ENCODE data around the gene PCNX3. TPM values are rescaled to one million over a fixed set of nuclear protein-coding genes. Genes with fewer than 3 reads are reported as not detected.

PCNX3 gene
- total RNA-seq, 3 donors from 2014 or later, result 42.5 to 53.4 (median 47.5) TPM

DNA sequence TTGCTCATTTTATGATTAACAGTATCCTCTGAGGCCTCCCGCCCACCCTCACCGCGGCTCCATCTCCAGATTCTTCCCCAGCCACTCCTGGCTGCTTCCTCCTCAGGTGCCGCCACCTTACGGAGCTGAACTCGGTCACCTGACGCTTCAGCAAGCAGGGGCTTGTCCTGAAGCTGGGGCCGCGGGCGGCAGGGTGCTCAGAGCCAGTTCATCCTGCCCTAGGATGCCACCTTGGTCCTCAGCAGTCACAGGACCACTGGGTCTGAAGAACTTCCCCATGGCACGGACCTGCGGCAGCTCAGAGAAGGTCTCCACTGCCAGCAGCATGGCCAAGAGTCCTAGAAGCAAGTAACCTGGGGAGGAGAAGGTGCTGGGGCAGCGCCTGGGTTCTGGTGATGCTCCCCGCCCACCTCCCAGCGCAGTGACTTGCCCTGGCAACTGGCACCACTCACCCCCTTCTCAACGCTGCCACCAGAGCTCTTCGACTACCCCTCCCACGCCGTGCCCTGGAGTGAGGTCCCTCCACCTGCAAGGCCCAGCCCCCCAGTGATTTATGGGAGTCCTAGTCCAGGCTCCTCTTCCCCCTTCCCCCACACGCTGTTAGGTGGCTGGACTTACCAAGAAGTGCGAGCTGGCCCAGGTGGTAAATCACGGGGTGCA is 22.6 kb upstream of the PCNX3 start:
- ATAC-seq, result no peak
- no peak overlapping the region for H3K4me3 ChIP-seq
- H3K9me3 ChIP-seq, result no peaks in the 10 kb centered on the region
- DNase-seq, result peak in 1 of 3 donors; percentile 43
- peaks cover 26% of the 10 kb centered on the region for H3K4me1 ChIP-seq (ENCODE audit: low read depth)
- TF ChIP-seq, protein P1, sequence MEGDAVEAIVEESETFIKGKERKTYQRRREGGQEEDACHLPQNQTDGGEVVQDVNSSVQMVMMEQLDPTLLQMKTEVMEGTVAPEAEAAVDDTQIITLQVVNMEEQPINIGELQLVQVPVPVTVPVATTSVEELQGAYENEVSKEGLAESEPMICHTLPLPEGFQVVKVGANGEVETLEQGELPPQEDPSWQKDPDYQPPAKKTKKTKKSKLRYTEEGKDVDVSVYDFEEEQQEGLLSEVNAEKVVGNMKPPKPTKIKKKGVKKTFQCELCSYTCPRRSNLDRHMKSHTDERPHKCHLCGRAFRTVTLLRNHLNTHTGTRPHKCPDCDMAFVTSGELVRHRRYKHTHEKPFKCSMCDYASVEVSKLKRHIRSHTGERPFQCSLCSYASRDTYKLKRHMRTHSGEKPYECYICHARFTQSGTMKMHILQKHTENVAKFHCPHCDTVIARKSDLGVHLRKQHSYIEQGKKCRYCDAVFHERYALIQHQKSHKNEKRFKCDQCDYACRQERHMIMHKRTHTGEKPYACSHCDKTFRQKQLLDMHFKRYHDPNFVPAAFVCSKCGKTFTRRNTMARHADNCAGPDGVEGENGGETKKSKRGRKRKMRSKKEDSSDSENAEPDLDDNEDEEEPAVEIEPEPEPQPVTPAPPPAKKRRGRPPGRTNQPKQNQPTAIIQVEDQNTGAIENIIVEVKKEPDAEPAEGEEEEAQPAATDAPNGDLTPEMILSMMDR (IDR thresholded peaks at IDR 0.05), result no peak
- peaks cover 5% of the 10 kb centered on the region for H3K36me3 ChIP-seq (ENCODE audit: low read depth)
- intact Hi-C loops (cut with DNase I, micrococcal nuclease), result loop anchor here in 1 of 2 donors (10.0 kb wide), 1 partner anchor 58 kb away; no protein-coding TSS in a partner anchor

DNA sequence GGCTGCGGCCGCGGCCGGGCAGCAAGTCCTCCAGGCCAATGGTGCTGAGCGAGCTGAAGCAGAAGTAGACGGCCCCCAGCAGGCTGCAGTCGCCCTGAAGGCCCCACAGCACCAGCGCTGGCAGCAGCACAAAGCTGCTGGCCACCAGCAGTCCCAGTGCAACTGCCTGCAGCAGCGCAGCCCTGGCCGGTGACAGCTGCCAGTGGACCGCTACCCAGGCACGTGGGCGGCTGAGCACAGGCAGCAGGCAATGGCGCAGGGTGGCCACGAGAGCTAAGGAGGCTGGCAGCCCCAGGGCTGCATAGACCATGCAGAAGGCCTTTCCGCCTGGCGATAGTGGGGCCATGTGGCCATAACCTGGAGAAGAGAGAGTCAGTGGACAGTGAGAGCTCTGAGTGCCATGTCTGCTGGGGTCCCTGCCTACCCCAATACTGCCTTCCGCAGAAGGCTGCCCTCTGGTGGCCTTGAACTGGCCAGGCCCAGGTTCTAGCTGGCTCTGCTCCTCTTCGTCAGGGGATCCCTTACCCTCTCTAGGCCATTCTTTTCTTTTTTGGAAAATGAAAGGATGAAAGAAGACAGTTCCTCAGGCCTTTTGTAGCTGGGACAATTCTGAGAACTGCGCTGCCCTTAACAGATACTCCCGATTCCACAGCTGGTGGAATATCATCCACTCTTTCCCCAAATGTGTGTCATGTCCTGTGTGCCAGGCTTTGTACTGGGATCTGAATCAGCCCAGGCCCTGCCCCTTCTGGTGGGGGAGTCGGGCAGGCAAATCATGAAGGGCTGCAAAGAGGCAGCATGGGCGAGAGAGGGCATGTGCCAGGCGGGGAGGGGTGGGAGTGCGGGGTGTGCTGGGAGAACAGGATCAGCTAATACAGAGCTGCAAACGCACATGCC is 21.8 kb upstream of the PCNX3 start:
- H3K36me3 ChIP-seq (ENCODE audit: low read depth), result peaks cover 11% of the 10 kb centered on the region
- intact Hi-C loops (cut with DNase I, micrococcal nuclease), result loop anchor here in 1 of 2 donors (10.0 kb wide), 1 partner anchor 59 kb away; no protein-coding TSS in a partner anchor
- ATAC-seq (no peak), DNase-seq (peak in 2 of 3 donors; percentile 57 to 64)
- H3K4me1 ChIP-seq (ENCODE audit: low read depth), result peaks cover 21% of the 10 kb centered on the region
- no peak overlapping the region for H3K4me3 ChIP-seq
- TF ChIP-seq, protein P1 (IDR thresholded peaks at IDR 0.05), result no peak
- no peaks in the 10 kb centered on the region for H3K9me3 ChIP-seq

DNA sequence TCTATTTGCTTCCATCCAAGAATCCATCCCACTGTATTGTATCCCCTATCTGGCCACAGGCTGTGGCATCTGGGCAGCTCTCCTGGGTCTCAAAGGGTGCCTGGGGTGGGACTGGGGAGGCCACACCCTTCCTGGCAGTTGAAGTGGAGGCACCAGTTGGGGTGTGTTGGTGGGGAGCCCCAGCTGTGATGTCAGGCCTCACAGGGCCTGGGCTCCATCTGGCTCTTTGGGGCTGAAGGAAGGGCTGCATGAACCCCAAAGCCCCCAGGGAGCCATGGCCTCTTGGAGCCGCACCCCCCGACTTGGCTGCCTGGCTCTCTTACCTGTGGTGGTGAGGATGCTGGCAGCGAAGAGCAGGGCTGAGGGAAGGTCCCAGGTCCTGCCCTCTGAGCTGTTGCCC is 20.4 kb upstream of the PCNX3 start:
- H3K4me3 ChIP-seq, result no peak overlapping the region
- H3K4me1 ChIP-seq (ENCODE audit: low read depth), result peaks cover 21% of the 10 kb centered on the region
- DNase-seq (no peak), ATAC-seq (no peak)
- H3K9me3 ChIP-seq, result no peaks in the 10 kb centered on the region
- TF ChIP-seq, protein P1 (IDR thresholded peaks at IDR 0.05), result no peak
- intact Hi-C loops (cut with DNase I, micrococcal nuclease), result loop anchor here in 1 of 2 donors (10.0 kb wide), 1 partner anchor 60 kb away; no protein-coding TSS in a partner anchor
- peaks cover 11% of the 10 kb centered on the region for H3K36me3 ChIP-seq (ENCODE audit: low read depth)

DNA sequence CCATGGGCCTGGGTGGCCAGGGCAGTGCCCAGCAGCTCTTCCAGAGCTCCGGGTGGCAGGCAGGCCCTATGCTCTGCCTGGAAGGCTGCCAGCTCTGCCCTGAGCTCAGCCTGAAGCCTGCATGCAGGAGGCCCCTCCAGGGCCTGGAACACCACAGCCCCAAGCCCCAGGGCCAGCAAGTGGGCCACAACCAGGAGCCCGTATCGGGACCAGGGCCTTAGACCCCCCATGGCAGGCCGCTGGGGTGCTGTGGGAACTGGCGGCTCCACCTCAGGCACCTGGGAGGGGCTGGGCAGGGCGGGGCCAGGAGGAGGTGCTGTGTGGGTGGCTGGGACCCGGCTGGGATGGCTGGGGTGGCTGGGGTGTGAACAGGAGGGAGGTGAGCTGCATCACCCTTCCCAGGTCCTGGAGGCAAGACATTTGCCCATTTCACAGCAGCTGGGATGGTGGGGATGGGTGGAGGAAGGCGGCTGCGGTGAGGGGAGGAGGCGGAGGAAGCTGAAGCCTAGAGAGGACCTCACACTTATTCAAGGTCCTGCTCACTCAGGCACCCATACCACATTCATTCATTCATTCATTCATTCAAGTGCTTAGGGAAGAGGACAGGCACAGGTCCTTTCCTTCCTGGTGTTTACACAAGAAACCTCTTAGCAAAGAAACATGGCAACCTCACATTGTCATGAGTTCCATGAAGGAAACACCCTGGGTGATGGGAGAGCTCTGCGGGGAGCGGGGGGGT is 19.9 kb upstream of the PCNX3 start, which contains the start of gene KCNK7:
KCNK7 (minus strand) TSS at position 258 of the 739 bp plus-strand sequence; CDS start at position 230, 28 bp downstream.
- H3K36me3 ChIP-seq (ENCODE audit: low read depth), result peaks cover 11% of the 10 kb centered on the region
- H3K9me3 ChIP-seq, result no peaks in the 10 kb centered on the region
- ATAC-seq, result peak; percentile 32
- peaks cover 21% of the 10 kb centered on the region for H3K4me1 ChIP-seq (ENCODE audit: low read depth)
- TF ChIP-seq, protein P1 (IDR thresholded peaks at IDR 0.05), result no peak
- intact Hi-C loops (cut with DNase I, micrococcal nuclease), result loop anchor here in 1 of 2 donors (10.0 kb wide), 1 partner anchor 61 kb away; no protein-coding TSS in a partner anchor
- DNase-seq, result peak in 1 of 3 donors; percentile 63
- H3K4me3 ChIP-seq, result no peak within 1 kb of the TSS

GRCh38 chr11:65596520-65596919 is 19.1 kb upstream of the PCNX3 start:
- ATAC-seq (no peak), DNase-seq (no peak)
- Histone ChIP-seq H3K4me1 (ENCODE audit: low read depth) (peaks cover 20% of the 10 kb centered on the region), H3K36me3 (ENCODE audit: low read depth) (peaks cover 11% of the 10 kb centered on the region), H3K9me3 (no peaks in the 10 kb centered on the region), H3K4me3 (no peak overlapping the region)
- TF ChIP-seq, protein P1 (IDR thresholded peaks at IDR 0.05), result no peak
- intact Hi-C loops (cut with DNase I, micrococcal nuclease), result loop anchor here in 1 of 2 donors (10.0 kb wide), 1 partner anchor 62 kb away; no protein-coding TSS in a partner anchor
